CD14-positive monocyte (primary cell): ENCODE data around the gene BMP7. TPM values are rescaled to one million over a fixed set of nuclear protein-coding genes. Genes with fewer than 3 reads are reported as not detected.

Source experiments
- DNase-seq, 3 donors: peaks; one replicate each; pipeline ENCODE4 v3.0.0-alpha.2; 2011 to 2022
- H2AFZ ChIP-seq: 2 replicates; pipeline ENCODE4 v1.6.0; 2012; ENCODE audit warnings: mild to moderate bottlenecking, low read depth, low read length, inconsistent platforms; ENCODE audit not compliant: insufficient read depth, poor library complexity, severe bottlenecking
- H3K27ac ChIP-seq, 2 donors: 1 replicate in 1 of 2; 2 replicates in 1 of 2; pipeline ENCODE4 v1.5.1; 2012 to 2013; ENCODE audit warnings: low read length in 2 of 2, control low read depth in 1 of 2, inconsistent platforms in 1 of 2, low read depth in 1 of 2, mild to moderate bottlenecking in 1 of 2
- H3K27me3 ChIP-seq, 2 donors: one replicate each; pipeline versions ENCODE4 v1.6.0 to v1.6.1; 2011 to 2013; ENCODE audit warnings: low read length in 2 of 2; ENCODE audit not compliant: control insufficient read depth in 2 of 2, insufficient read depth in 2 of 2
- H3K36me3 ChIP-seq, 2 donors: replicated peaks in 1 of 2; 1 replicate in 1 of 2; 2 replicates in 1 of 2; pipeline versions ENCODE4 v1.5.1 to v1.6.1; 2012 to 2013; ENCODE audit warnings: low read length in 2 of 2, control low read depth in 1 of 2, inconsistent platforms in 1 of 2, mild to moderate bottlenecking in 1 of 2; ENCODE audit not compliant: insufficient read depth in 2 of 2, control insufficient read depth in 1 of 2
- H3K4me1 ChIP-seq, 2 donors: 1 replicate in 1 of 2; 2 replicates in 1 of 2; pipeline versions ENCODE4 v1.5.1 to v1.6.1; 2012 to 2013; ENCODE audit warnings: low read length in 2 of 2, control low read depth in 1 of 2, inconsistent platforms in 1 of 2, mild to moderate bottlenecking in 1 of 2, moderate library complexity in 1 of 2; ENCODE audit not compliant: insufficient read depth in 2 of 2, control insufficient read depth in 1 of 2
- H3K4me2 ChIP-seq: replicated peaks from 2 replicates; pipeline ENCODE3; 2012; ENCODE audit warnings: low read length, moderate library complexity, mild to moderate bottlenecking; ENCODE audit not compliant: poor library complexity, severe bottlenecking; ENCODE audit errors: extremely low read depth
- H3K4me3 ChIP-seq, 3 experiments: fragments of 200-600 bp in 1 of 3; sonication (generic) in 1 of 3; replicated peaks in 1 of 3; 1 replicate in 2 of 3; 2 replicates in 1 of 3; pipeline ENCODE4 v1.5.1; 2011 to 2013; ENCODE audit warnings: low read length in 3 of 3, mild to moderate bottlenecking in 3 of 3, control low read depth in 2 of 3, low read depth in 2 of 3, inconsistent platforms in 1 of 3, moderate library complexity in 1 of 3
- H3K79me2 ChIP-seq: 2 replicates; pipeline ENCODE4 v1.6.0; 2012; ENCODE audit warnings: mild to moderate bottlenecking, control low read depth, inconsistent platforms, low read length, moderate library complexity; ENCODE audit not compliant: insufficient read depth
- H3K9ac ChIP-seq: 2 replicates; pipeline ENCODE4 v1.6.0; 2017; ENCODE audit warnings: low read length, mild to moderate bottlenecking; ENCODE audit not compliant: insufficient read depth, poor library complexity, severe bottlenecking
- H3K9me3 ChIP-seq, 2 donors: replicated peaks in 1 of 2; 1 replicate in 1 of 2; 2 replicates in 1 of 2; pipeline versions ENCODE4 v1.5.1 to v1.6.1; 2012 to 2013; ENCODE audit warnings: low read length in 2 of 2, control low read depth in 1 of 2; ENCODE audit not compliant: control insufficient read depth in 1 of 2, insufficient read depth in 1 of 2
- H4K20me1 ChIP-seq: 2 replicates; pipeline ENCODE4 v1.6.0; 2012; ENCODE audit warnings: mild to moderate bottlenecking, low read length, control low read depth, moderate library complexity; ENCODE audit not compliant: insufficient read depth
- H3K27ac Mint-ChIP-seq, 7 donors: one replicate each; pipeline ENCODE4 v1.8.0; 2020; ENCODE audit warnings: mild to moderate bottlenecking in 7 of 7, mixed read lengths in 7 of 7, moderate library complexity in 6 of 7, inconsistent platforms in 2 of 7
- H3K27me3 Mint-ChIP-seq, 3 donors: one replicate each; pipeline ENCODE4 v1.8.0; 2021 to 2022; ENCODE audit warnings: low read depth in 3 of 3, mild to moderate bottlenecking in 3 of 3, mixed read lengths in 3 of 3, moderate library complexity in 3 of 3, inconsistent platforms in 1 of 3
- H3K36me3 Mint-ChIP-seq, 2 donors: one replicate each; pipeline ENCODE4 v1.8.0; 2020; ENCODE audit warnings: mixed read lengths in 2 of 2, inconsistent platforms in 1 of 2, mild to moderate bottlenecking in 1 of 2
- H3K4me1 Mint-ChIP-seq: one replicate; pipeline ENCODE4 v1.8.0; 2020; ENCODE audit warnings: mild to moderate bottlenecking, mixed read lengths
- H3K4me3 Mint-ChIP-seq, 2 donors: one replicate each; pipeline ENCODE4 v1.8.0; 2020; ENCODE audit warnings: mild to moderate bottlenecking in 2 of 2, mixed read lengths in 2 of 2, moderate library complexity in 1 of 2
- H3K9me3 Mint-ChIP-seq, 7 donors: one replicate each; pipeline ENCODE4 v1.8.0; 2020 to 2022; ENCODE audit warnings: mixed read lengths in 7 of 7, mild to moderate bottlenecking in 6 of 7, moderate library complexity in 6 of 7, inconsistent platforms in 2 of 7
- WGBS: methylation state at CpG from one replicate; pipeline ENCODE4 v1.1.5; 2013; ENCODE audit warnings: missing lambda C conversion rate; ENCODE audit not compliant: insufficient coverage; 5-methylcytosine and 5-hydroxymethylcytosine counted together
- intact Hi-C, 2 donors: fragments of 100-400 bp; cut with micrococcal nuclease; formaldehyde crosslinking; loops; one replicate each; pipeline versions ENCODE4 v1.15.0 to v1.15.1; 2023
- polyA plus RNA-seq, 3 donors: library from polyadenylated mRNA; depleted of rRNA in 1 of 3; unstranded in 2 of 3; stranded (reverse) in 1 of 3; fragments of 300-500 nt in 2 of 3; fragments of >200 nt in 1 of 3; fragmentation: Illumina TruSeq in 2 of 3; gene quantifications; 1 replicate in 2 of 3; 2 replicates in 1 of 3; pipeline ENCODE4 v1.2.3, GENCODE V29; 2012 to 2021
- TF ChIP-seq, protein P1 (sequence below): fragments of 200-600 bp; IDR thresholded peaks from one replicate; pipeline ENCODE4 v1.8.0; 2022; ENCODE audit warnings: antibody characterized with exemption, mild to moderate bottlenecking

The BMP7 gene
- polyA plus RNA-seq, 3 donors, result not detected

DNA sequence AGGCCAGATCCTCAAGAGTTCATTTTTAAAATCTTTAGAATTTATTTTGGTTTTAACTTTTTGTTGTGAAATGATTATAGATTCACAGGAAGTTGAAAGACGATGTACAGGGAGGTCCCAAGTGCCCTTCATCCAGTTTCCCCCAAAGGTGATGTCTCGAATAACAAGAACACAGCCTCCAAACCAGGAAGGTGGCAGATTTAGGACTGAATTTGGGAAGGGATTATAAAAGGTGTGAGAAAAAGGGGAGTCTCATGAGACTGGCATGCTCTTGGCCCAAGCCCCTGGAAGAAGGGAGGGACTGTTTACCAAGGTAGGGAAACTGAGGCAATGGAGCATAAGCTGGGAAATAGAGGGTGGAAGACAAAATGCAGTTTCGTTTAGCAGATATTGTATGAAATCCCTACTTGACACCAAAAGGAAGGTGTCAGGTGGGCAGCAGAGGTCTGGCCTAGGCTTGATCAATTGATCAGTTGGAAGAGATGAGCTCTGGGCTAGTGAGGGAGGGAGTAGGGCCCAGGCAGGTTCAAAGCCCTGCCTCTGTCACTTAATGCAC lies 81.2 kb downstream of the BMP7 start:
- Mint-ChIP-seq H3K9me3 (peaks cover 0 to 3% (median 0%) of the 10 kb centered on the region in 7 donors), H3K27me3 (peaks cover 6 to 13% (median 6%) of the 10 kb centered on the region in 3 donors), H3K4me3 (no peak overlapping the region), H3K27ac (no peak overlapping the region), H3K36me3 (no peaks in the 10 kb centered on the region), H3K4me1 (no peaks in the 10 kb centered on the region)
- TF ChIP-seq, protein P1, sequence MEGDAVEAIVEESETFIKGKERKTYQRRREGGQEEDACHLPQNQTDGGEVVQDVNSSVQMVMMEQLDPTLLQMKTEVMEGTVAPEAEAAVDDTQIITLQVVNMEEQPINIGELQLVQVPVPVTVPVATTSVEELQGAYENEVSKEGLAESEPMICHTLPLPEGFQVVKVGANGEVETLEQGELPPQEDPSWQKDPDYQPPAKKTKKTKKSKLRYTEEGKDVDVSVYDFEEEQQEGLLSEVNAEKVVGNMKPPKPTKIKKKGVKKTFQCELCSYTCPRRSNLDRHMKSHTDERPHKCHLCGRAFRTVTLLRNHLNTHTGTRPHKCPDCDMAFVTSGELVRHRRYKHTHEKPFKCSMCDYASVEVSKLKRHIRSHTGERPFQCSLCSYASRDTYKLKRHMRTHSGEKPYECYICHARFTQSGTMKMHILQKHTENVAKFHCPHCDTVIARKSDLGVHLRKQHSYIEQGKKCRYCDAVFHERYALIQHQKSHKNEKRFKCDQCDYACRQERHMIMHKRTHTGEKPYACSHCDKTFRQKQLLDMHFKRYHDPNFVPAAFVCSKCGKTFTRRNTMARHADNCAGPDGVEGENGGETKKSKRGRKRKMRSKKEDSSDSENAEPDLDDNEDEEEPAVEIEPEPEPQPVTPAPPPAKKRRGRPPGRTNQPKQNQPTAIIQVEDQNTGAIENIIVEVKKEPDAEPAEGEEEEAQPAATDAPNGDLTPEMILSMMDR, result no peak
- Histone ChIP-seq H3K36me3 (no peaks in the 10 kb centered on the region), H2AFZ (no peak overlapping the region), H3K79me2 (no peaks in the 10 kb centered on the region), H3K27me3 (no peaks in the 10 kb centered on the region), H3K9me3 (no peaks in the 10 kb centered on the region), H3K4me2 (no peak overlapping the region), H4K20me1 (no peaks in the 10 kb centered on the region), H3K9ac (no peak overlapping the region), H3K27ac (no peak overlapping the region), H3K4me1 (no peaks in the 10 kb centered on the region), H3K4me3 (no peak overlapping the region)
- DNase-seq, result no peak
- intact Hi-C loops, result no loop called here
- WGBS, result 50% methylated on average over 1 of the region's 3 CpGs

DNA sequence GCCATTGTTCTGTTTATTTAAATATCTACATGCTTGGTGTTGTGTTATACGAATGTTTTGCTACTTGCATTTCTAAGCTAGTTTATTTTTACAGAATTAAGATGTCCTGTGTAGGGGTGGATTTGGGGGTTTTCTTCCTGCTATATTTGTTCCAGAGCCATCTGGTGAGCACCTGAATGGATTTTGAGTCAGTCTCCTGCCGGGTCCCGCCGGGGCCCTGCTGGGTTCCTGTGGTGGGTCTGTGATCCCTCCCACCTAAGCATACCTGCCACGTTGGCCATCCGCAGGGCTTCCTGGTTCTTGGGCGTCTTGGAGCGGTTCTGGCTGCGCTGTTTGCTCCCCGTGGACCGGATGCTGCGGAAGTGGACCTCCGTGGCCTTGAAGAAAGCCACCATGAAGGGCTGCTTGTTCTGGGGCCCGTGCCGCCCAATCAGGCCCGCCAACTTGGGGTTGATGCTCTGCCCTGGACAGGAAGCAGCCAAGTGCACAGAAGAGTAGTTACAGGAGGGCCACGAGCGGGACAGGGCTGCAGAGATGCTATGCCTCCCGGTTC lies 82.9 kb downstream of the BMP7 start:
- Histone ChIP-seq H3K79me2 (no peaks in the 10 kb centered on the region), H3K9me3 (no peaks in the 10 kb centered on the region), H3K4me3 (no peak overlapping the region), H4K20me1 (no peaks in the 10 kb centered on the region), H3K27ac (no peak overlapping the region), H3K36me3 (no peaks in the 10 kb centered on the region), H3K9ac (no peak overlapping the region), H3K27me3 (no peaks in the 10 kb centered on the region), H2AFZ (no peak overlapping the region), H3K4me2 (no peak overlapping the region), H3K4me1 (no peaks in the 10 kb centered on the region)
- 92% methylated on average over 18 of the region's 19 CpGs for WGBS
- intact Hi-C loops, result no loop called here
- Mint-ChIP-seq H3K4me3 (no peak overlapping the region), H3K4me1 (no peaks in the 10 kb centered on the region), H3K27me3 (peaks cover 6 to 26% (median 13%) of the 10 kb centered on the region in 3 donors), H3K9me3 (peaks cover 0 to 6% (median 0%) of the 10 kb centered on the region in 7 donors), H3K27ac (no peak overlapping the region), H3K36me3 (no peaks in the 10 kb centered on the region)
- DNase-seq, result no peak
- TF ChIP-seq, protein P1, result no peak
